Esophagus muscularis mucosa (tissue), 4 donors: ENCODE measurements around the gene PLD4. TPM values are rescaled to one million over a fixed set of nuclear protein-coding genes. Genes with fewer than 3 reads are reported as not detected.
"Not testable (repeated sequence)": the region's sequence is repeated elsewhere in the genome, so short reads cannot be mapped to it uniquely, and the experiment has no call there.

ENCODE experiments used
- DNase-seq: peaks from one replicate; pipeline ENCODE4 v3.0.0-alpha.2; 2017; ENCODE audit errors: extremely low spot score
- H3K27ac ChIP-seq, 4 donors: fragments of 200-600 bp; sonication (generic); replicated peaks in 1 of 4; 1 replicate in 3 of 4; 2 replicates in 1 of 4; pipeline ENCODE4 v1.5.1; 2016 to 2019; ENCODE audit warnings: mild to moderate bottlenecking in 1 of 4
- H3K27me3 ChIP-seq, 4 donors: fragments of 200-600 bp; sonication (generic); one replicate each; pipeline versions ENCODE4 v1.5.1 to v1.6.0; 2016 to 2019
- H3K36me3 ChIP-seq, 4 donors: fragments of 200-600 bp; sonication (generic); one replicate each; pipeline ENCODE4 v1.5.1; 2016 to 2019
- H3K4me1 ChIP-seq, 4 donors: fragments of 200-600 bp; sonication (generic); one replicate each; pipeline ENCODE4 v1.5.1; 2016 to 2019
- H3K4me3 ChIP-seq, 4 donors: fragments of 200-600 bp; sonication (generic); 1 replicate in 2 of 4; 2 replicates in 2 of 4; pipeline ENCODE4 v1.5.1; 2016 to 2019; ENCODE audit warnings: mild to moderate bottlenecking in 4 of 4, moderate library complexity in 1 of 4
- H3K9me3 ChIP-seq, 4 donors: fragments of 200-600 bp; sonication (generic); 1 replicate in 3 of 4; 2 replicates in 1 of 4; pipeline ENCODE4 v1.5.1; 2016 to 2019
- CTCF ChIP-seq, 3 experiments: fragments of 200-600 bp in 2 of 3; fragments of 450-650 bp in 1 of 3; sonication (generic) in 2 of 3; IDR thresholded peaks; one replicate each; pipeline ENCODE4 v1.5.1; 2017 to 2019; ENCODE audit warnings: antibody characterized with exemption in 3 of 3, mild to moderate bottlenecking in 2 of 3, moderate library complexity in 1 of 3
- EP300 ChIP-seq: sonication (generic); formaldehyde crosslinking; IDR thresholded peaks from one replicate; pipeline ENCODE4 v1.6.1; 2017; ENCODE audit warnings: antibody characterized with exemption
- POLR2A ChIP-seq: fragments of 450-650 bp; IDR thresholded peaks from one replicate; pipeline ENCODE4 v1.6.1; 2017; ENCODE audit warnings: antibody characterized with exemption, moderate library complexity, mild to moderate bottlenecking, low read depth
- POLR2AphosphoS5 ChIP-seq, 2 donors: sonication (generic); formaldehyde crosslinking; IDR thresholded peaks; one replicate each; pipeline ENCODE4 v1.6.1; 2017; ENCODE audit warnings: antibody characterized with exemption in 2 of 2
- WGBS: methylation state at CpG from one replicate; pipeline ENCODE4 v1.1.5; 2018; 5-methylcytosine and 5-hydroxymethylcytosine counted together
- intact Hi-C: fragments of 100-400 bp; cut with DNase I; formaldehyde crosslinking; loops from one replicate; pipeline ENCODE4 v1.15.1; 2023
- total RNA-seq, 4 donors: library from RNA; depleted of rRNA; stranded (reverse); fragments of >200 nt; gene quantifications; one replicate each; pipeline versions ENCODE4 v1.1.0 to v1.2.1, GENCODE V29; 2016

PLD4 gene
- total RNA-seq, 4 donors from 2014 or later = under 0.01 to 0.50 (median 0.15) TPM

GRCh38 chr14:104945266-104945665 lies 20.6 kb downstream of the PLD4 start:
- H3K27me3 ChIP-seq, DNase-seq, intact Hi-C loops, H3K4me3 ChIP-seq, H3K9me3 ChIP-seq, H3K27ac ChIP-seq, H3K4me1 ChIP-seq: not testable (repeated sequence)
- WGBS = 96% methylated on average over 4 of the region's 20 CpGs
- H3K36me3 ChIP-seq = peaks cover 0 to 100% (median 46%) of the 10 kb centered on the region in 4 donors

DNA sequence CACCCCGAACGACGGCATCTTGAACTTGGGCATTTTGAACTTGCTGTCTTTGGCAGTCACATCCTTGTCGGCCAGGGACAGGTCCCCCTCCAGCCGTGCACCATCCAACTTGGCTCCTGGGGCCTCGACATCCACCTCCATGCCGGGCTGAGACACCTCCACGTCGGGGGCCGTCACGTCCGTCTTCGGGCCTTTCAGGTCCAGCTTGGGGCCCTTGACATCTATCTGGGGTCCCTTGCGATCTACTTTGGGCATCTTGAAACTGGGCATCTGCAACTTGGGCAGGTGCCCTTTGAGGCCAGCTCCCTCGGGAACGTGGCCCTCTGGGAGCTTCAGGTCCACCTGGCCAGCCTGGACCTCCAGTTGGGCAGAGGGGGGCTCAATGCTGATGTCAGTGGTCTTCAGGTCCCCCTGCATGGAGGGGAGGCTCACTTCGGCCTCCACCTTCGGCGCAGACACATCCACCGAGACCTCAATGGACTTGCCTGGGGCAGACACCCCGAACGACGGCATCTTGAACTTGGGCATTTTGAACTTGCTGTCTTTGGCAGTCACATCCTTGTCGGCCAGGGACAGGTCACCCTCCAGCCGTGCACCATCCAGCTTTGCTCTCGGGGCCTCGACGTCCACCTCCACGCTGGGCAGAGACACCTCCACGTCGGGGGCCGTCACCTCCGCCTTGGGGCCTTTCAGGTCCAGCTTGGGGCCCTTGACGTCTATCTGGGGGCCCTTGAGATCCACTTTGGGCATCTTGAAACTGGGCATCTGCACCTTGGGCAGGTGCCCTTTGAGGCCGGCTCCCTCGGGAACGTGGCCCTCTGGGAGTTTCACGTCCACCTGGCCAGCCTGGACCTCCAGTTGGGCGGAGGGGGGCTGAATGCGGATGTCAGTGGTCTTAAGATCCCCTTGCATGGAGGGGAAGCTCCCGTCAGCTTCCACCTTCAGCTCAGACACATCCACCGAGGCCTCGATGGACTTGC lies 21.6 kb downstream of the PLD4 start:
- H3K9me3 ChIP-seq, H3K27me3 ChIP-seq, H3K4me3 ChIP-seq, intact Hi-C loops, H3K27ac ChIP-seq, DNase-seq, H3K4me1 ChIP-seq: not testable (repeated sequence)
- peaks cover 0 to 100% (median 41%) of the 10 kb centered on the region in 4 donors for H3K36me3 ChIP-seq
- WGBS = 94% methylated on average over 38 of the region's 43 CpGs

GRCh38 chr14:104947201-104947600 lies 22.5 kb downstream of the PLD4 start:
- H3K4me3 ChIP-seq, DNase-seq, intact Hi-C loops, H3K4me1 ChIP-seq, H3K9me3 ChIP-seq, H3K27me3 ChIP-seq, H3K27ac ChIP-seq: not testable (repeated sequence)
- H3K36me3 ChIP-seq = peaks cover 0 to 100% (median 35%) of the 10 kb centered on the region in 4 donors
- 93% methylated on average over 13 of the region's 13 CpGs for WGBS

GRCh38 chr14:104947881-104948735 lies 23.4 kb downstream of the PLD4 start:
- intact Hi-C loops, DNase-seq: not testable (repeated sequence)

GRCh38 chr14:104948736-104949031 lies 24.0 kb downstream of the PLD4 start:
- intact Hi-C loops = no loop called here
- TF ChIP-seq EP300 (no peak), CTCF (IDR thresholded peaks at IDR 0.05) (no peak), POLR2A (no peak), POLR2AphosphoS5 (IDR thresholded peaks at IDR 0.05) (no peak)
- WGBS = 83% methylated on average over 8 of the region's 11 CpGs
- Histone ChIP-seq H3K27ac (no peak overlapping the region), H3K4me3 (no peak overlapping the region), H3K27me3 (no peaks in the 10 kb centered on the region), H3K4me1 (no peaks in the 10 kb centered on the region), H3K9me3 (no peaks in the 10 kb centered on the region), H3K36me3 (peaks cover 0 to 100% (median 38%) of the 10 kb centered on the region in 4 donors)
- DNase-seq = no peak

More at GRCh38 chr14:104947881-104948735, 23.4 kb downstream of the PLD4 start:
- not testable (repeated sequence) for H3K9me3 ChIP-seq, H3K27ac ChIP-seq, H3K27me3 ChIP-seq, H3K4me3 ChIP-seq, H3K4me1 ChIP-seq
- WGBS = 92% methylated on average over 26 of the region's 35 CpGs
- H3K36me3 ChIP-seq = peaks cover 0 to 100% (median 36%) of the 10 kb centered on the region in 4 donors

DNA sequence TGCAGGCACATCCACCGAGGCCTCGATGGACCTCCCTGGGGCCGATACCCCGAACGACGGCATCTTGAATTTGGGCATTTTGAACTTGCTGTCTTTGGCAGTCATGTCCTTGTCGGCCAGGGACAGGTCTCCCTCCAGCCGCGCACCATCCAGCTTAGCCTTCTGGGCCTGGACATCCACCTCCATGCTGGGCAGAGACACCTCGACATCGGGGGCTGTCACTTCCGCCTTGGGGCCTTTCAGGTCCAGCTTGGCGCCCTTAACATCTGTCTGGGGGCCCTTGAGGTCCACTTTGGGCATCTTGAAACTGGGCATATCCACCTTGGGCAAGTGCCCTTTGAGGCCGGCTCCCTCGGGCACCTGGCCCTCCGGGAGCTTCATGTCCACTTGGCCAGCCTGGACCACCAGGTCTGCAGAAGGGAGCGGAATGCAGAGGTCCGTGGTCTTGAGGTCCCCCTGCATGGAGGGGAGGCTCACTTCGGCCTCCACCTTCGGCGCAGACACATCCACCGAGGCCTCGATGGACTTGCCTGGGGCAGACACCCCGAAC lies 24.8 kb downstream of the PLD4 start:
- DNase-seq = not testable (repeated sequence)

DNA sequence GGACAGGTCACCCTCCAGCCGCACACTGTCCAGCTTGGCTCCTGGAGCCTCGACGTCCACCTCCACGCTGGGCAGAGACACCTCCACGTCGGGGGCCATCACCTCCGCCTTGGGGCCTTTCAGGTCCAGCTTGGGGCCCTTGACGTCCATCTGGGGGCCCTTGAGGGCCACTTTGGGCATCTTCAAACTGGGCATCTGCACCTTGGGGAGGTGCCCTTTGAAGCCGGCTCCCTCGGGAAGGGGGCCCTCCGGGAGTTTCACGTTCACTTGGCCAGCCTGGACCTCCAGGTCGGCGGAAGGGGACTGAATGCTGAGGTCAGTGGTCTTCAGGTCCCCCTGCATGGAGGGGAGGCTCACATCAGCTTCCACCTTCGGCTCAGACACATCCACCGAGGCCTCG lies 25.3 kb downstream of the PLD4 start:
- WGBS = 100% methylated on average over 3 of the region's 17 CpGs
- DNase-seq = no peak
- no peaks in the 10 kb centered on the region for H3K27me3 ChIP-seq
- H3K4me1 ChIP-seq = no peaks in the 10 kb centered on the region
- H3K9me3 ChIP-seq = no peaks in the 10 kb centered on the region
- H3K36me3 ChIP-seq = peaks cover 0 to 100% (median 45%) of the 10 kb centered on the region in 4 donors
- intact Hi-C loops = no loop called here
- no peak overlapping the region for H3K27ac ChIP-seq
- no peak overlapping the region for H3K4me3 ChIP-seq
- TF ChIP-seq CTCF (IDR thresholded peaks at IDR 0.05) (no peak), EP300 (no peak), POLR2AphosphoS5 (IDR thresholded peaks at IDR 0.05) (no peak), POLR2A (no peak)

More for the DNA sequence above, 24.8 kb downstream of the PLD4 start:
- H3K27ac ChIP-seq, H3K9me3 ChIP-seq, H3K27me3 ChIP-seq, H3K4me3 ChIP-seq, intact Hi-C loops, H3K4me1 ChIP-seq: not testable (repeated sequence)
- WGBS = 93% methylated on average over 10 of the region's 24 CpGs
- H3K36me3 ChIP-seq = peaks cover 0 to 100% (median 43%) of the 10 kb centered on the region in 4 donors

DNA sequence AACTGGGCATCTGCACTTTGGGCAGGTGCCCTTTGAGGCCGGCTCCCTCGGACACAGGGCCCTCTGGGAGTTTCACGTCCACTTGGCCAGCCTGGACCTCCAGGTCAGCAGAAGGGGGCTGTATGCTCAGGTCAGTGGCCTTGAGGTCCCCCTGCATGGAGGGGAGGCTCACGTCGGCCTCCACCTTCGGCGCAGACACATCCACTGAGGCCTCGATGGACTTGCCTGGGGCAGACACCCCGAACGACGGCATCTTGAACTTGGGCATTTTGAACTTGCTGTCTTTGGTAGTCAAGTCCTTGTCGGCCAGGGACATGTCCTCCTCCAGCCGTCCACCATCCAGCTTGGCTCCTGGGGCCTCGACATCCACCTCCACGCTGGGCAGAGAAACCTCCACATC lies 26.0 kb downstream of the PLD4 start:
- peaks cover 0 to 100% (median 49%) of the 10 kb centered on the region in 4 donors for H3K36me3 ChIP-seq
- H3K9me3 ChIP-seq, H3K27ac ChIP-seq, intact Hi-C loops, H3K27me3 ChIP-seq, H3K4me1 ChIP-seq, DNase-seq, H3K4me3 ChIP-seq: not testable (repeated sequence)
- WGBS = 94% methylated on average over 15 of the region's 15 CpGs

DNA sequence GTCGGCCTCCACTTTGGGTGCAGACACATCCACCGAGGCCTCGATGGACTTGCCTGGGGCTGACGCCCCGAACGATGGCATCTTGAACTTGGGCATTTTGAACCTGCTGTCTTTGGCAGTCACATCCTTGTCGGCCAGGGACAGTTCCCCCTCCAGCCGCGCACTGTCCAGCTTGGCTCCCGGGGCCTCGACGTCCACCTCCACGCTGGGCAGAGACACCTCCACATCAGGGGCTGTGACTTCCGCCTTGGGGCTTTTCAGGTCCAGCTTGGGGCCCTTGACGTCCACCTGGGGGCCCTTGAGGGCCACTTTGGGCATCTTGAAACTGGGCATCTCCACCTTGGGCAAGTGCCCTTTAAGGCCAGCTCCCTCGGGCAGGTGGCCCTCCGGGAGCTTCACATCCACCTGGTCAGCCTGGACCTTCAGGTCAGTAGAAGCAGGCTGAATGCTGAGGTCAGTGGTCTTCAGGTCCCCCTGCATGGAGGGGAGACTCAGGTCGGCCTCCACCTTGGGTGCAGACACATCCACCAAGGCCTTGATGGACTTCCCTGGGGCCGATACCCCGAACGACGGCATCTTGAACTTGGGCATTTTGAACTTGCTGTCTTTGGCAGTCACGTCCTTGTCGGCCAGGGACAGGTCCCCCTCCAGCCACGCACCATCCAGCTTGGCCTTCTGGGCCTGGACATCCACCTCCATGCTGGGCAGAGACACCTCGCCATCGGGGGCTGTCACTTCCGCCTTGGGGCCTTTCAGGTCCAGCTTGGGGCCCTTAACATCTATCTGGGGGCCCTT lies 27.4 kb downstream of the PLD4 start:
- Histone ChIP-seq H3K4me1 (peaks cover 0 to 11% (median 3%) of the 10 kb centered on the region in 4 donors), H3K36me3 (peaks cover 0 to 100% (median 53%) of the 10 kb centered on the region in 4 donors)
- H3K9me3 ChIP-seq, H3K27ac ChIP-seq, H3K27me3 ChIP-seq, H3K4me3 ChIP-seq, intact Hi-C loops, DNase-seq: not testable (repeated sequence)
- WGBS = 82% methylated on average over 24 of the region's 28 CpGs
